Smooth muscle cell (in vitro differentiated cells): ENCODE data around the gene MTCL1. TPM values are rescaled to one million over a fixed set of nuclear protein-coding genes. Genes with fewer than 3 reads are reported as not detected.

Experiments
- DNase-seq: peaks from one replicate; lab custom pipeline; 2025; ENCODE audit not compliant: unreplicated experiment; lab: John Stamatoyannopoulos, UW
- H2AFZ ChIP-seq: fragments of 200-600 bp; sonication (generic); 2 replicates; pipeline ENCODE4 v1.6.0; 2016; ENCODE audit warnings: antibody characterized with exemption, low read depth, mild to moderate bottlenecking
- H3F3A ChIP-seq: fragments of 200-600 bp; sonication (generic); 2 replicates; pipeline ENCODE4 v1.6.0; 2017; ENCODE audit warnings: antibody characterized with exemption, low read depth
- H3K27ac ChIP-seq: fragments of 200-600 bp; sonication (generic); 2 replicates; pipeline ENCODE4 v1.5.1; 2016; ENCODE audit warnings: low read depth, mild to moderate bottlenecking
- H3K27me3 ChIP-seq: fragments of 200-600 bp; sonication (generic); 2 replicates; pipeline ENCODE4 v1.6.1; 2016; ENCODE audit warnings: low read depth, mild to moderate bottlenecking
- H3K36me3 ChIP-seq: fragments of 200-600 bp; sonication (generic); 2 replicates; pipeline ENCODE4 v1.5.1; 2016; ENCODE audit warnings: low read depth
- H3K4me1 ChIP-seq: fragments of 200-600 bp; sonication (generic); 2 replicates; pipeline ENCODE4 v1.5.1; 2016; ENCODE audit warnings: low read depth
- H3K4me2 ChIP-seq: fragments of 200-600 bp; sonication (generic); 2 replicates; pipeline ENCODE4 v1.6.0; 2016; ENCODE audit warnings: mild to moderate bottlenecking
- H3K4me3 ChIP-seq: fragments of 200-600 bp; sonication (generic); 2 replicates; pipeline ENCODE4 v1.5.1; 2016; ENCODE audit warnings: mild to moderate bottlenecking
- H3K79me2 ChIP-seq: fragments of 200-600 bp; sonication (generic); 2 replicates; pipeline ENCODE4 v1.6.0; 2016; ENCODE audit warnings: low read depth, mild to moderate bottlenecking
- H3K9ac ChIP-seq: fragments of 200-600 bp; sonication (generic); 2 replicates; pipeline ENCODE4 v1.6.0; 2016; ENCODE audit warnings: low read depth
- H3K9me3 ChIP-seq: fragments of 200-600 bp; sonication (generic); replicated peaks from 2 replicates; pipeline ENCODE4 v1.5.1; 2016; ENCODE audit warnings: low read depth
- H4K20me1 ChIP-seq: fragments of 200-600 bp; sonication (generic); 2 replicates; pipeline ENCODE4 v1.6.0; 2016; ENCODE audit warnings: low read depth
- CTCF ChIP-seq: fragments of 200-600 bp; sonication (generic); IDR thresholded peaks from 2 replicates; pipeline ENCODE4 v1.5.1; 2017; ENCODE audit warnings: borderline replicate concordance, mild to moderate bottlenecking, antibody characterized with exemption; ENCODE audit not compliant: insufficient read depth, poor library complexity, severe bottlenecking
- WGBS: methylation state at CpG from one replicate; pipeline ENCODE4 v1.1.7; 2016; ENCODE audit warnings: low lambda C conversion rate; 5-methylcytosine and 5-hydroxymethylcytosine counted together
- polyA plus RNA-seq: library from polyadenylated mRNA; unstranded; fragments of >200 nt; fragmentation: Nextera tagmentation; extraction: Ambion mirVana; gene quantifications from 2 replicates; pipeline ENCODE4 v1.2.1, GENCODE V29; 2016
- total RNA-seq: library from RNA; depleted of rRNA; stranded (reverse); fragments of >200 nt; gene quantifications from 2 replicates; pipeline ENCODE4 v1.2.3, GENCODE V29; 2014

MTCL1 gene
- total and polyA plus RNA-seq, 2 experiments from 2014 or later, result 5.5 to 15.2 TPM

GRCh38 chr18:8803957-8804356, 98.6 kb downstream of the MTCL1 start:
- no peak overlapping the region for H3K4me3 ChIP-seq
- no peaks in the 10 kb centered on the region for H3K27me3 ChIP-seq
- H3K79me2 ChIP-seq, result no peaks in the 10 kb centered on the region
- H3K36me3 ChIP-seq, result no peaks in the 10 kb centered on the region
- H3K4me2 ChIP-seq, result no peak overlapping the region
- H3K27ac ChIP-seq, result no peak overlapping the region
- no peaks in the 10 kb centered on the region for H4K20me1 ChIP-seq
- H2AFZ ChIP-seq, result no peak overlapping the region
- H3K9ac ChIP-seq, result no peak overlapping the region
- no peak for DNase-seq
- H3F3A ChIP-seq, result peaks cover 4% of the 10 kb centered on the region
- H3K9me3 ChIP-seq, result no peaks in the 10 kb centered on the region
- no peak for TF ChIP-seq CTCF
- WGBS, result 98% methylated on average over 1 of the region's 1 CpG
- H3K4me1 ChIP-seq, result peaks cover 30% of the 10 kb centered on the region

- no peaks in the 10 kb centered on the region for H3K79me2 ChIP-seq
- H3K9me3 ChIP-seq, result no peaks in the 10 kb centered on the region
- H3K27me3 ChIP-seq, result no peaks in the 10 kb centered on the region
- peaks cover 4% of the 10 kb centered on the region for H3F3A ChIP-seq
- H3K9ac ChIP-seq, result no peak overlapping the region
- DNase-seq, result no peak
- no peaks in the 10 kb centered on the region for H4K20me1 ChIP-seq
- H3K27ac ChIP-seq, result no peak overlapping the region
- H3K4me1 ChIP-seq, result peaks cover 20% of the 10 kb centered on the region
- no peaks in the 10 kb centered on the region for H3K36me3 ChIP-seq
- no peak overlapping the region for H3K4me3 ChIP-seq
- TF ChIP-seq CTCF, result no peak
- 61% methylated on average over 4 of the region's 4 CpGs for WGBS
- no peak overlapping the region for H2AFZ ChIP-seq
- no peak overlapping the region for H3K4me2 ChIP-seq
Observed at GRCh38 chr18:8805552-8805951, 100.2 kb downstream of the MTCL1 start.

GRCh38 chr18:8806100-8806797, 100.9 kb downstream of the MTCL1 start:
- no peaks in the 10 kb centered on the region for H4K20me1 ChIP-seq
- no peak for TF ChIP-seq CTCF
- H3K27me3 ChIP-seq, result no peaks in the 10 kb centered on the region
- H2AFZ ChIP-seq, result no peak overlapping the region
- no peaks in the 10 kb centered on the region for H3K79me2 ChIP-seq
- H3K4me2 ChIP-seq, result no peak overlapping the region
- no peak overlapping the region for H3K4me3 ChIP-seq
- no peak for DNase-seq
- H3K27ac ChIP-seq, result no peak overlapping the region
- H3K9me3 ChIP-seq, result no peaks in the 10 kb centered on the region
- no peaks in the 10 kb centered on the region for H3K36me3 ChIP-seq
- 98% methylated on average over 6 of the region's 6 CpGs for whole genome bisulfite sequencing
- no peak overlapping the region for H3K9ac ChIP-seq
- no peaks in the 10 kb centered on the region for H3F3A ChIP-seq
- H3K4me1 ChIP-seq, result peaks cover 13% of the 10 kb centered on the region
